GM19043 (cell line): Measurements from ENCODE around the gene ATP5F1A.
"Not testable (repeated sequence)": the region's sequence is repeated elsewhere in the genome, so short reads cannot be mapped to it uniquely, and the experiment has no call there.

ENCODE experiments used
- ATAC-seq: cut with Tn5 transposase; IDR thresholded peaks from one replicate; pipeline ENCODE4 v1.9.1; 2021; ENCODE audit warnings: low read depth; ENCODE audit not compliant: unreplicated experiment

ATP5F1A gene

GRCh38 chr18:46097801-46098615, at the start of gene ATP5F1A:
ATP5F1A (minus strand) TSS chr18:46098296; CDS start chr18:46098231, 65 bp downstream.
- ATAC-seq: peak; percentile 85

DNA sequence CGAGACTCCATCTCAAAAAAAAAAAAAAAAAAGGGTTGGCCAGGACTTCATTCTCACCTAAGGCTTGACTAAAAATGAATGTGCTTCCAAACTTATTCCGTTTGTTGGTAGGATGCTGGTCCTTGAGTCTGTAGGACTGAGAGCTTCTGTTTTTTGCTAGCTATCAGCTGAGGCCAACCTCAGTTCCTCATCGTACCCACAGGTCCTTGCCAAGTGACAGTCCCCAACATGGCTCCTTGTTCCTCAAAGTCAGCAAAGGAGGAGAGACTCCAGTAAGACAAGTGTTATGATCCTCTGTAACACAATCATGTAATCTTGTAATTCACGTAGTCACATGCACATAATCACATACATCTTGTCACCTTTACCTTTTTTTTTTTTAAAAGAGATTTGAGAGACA, 43.1 kb upstream of the ATP5F1A start:
- no peak for ATAC-seq

GRCh38 chr18:46140173-46140572, 42.1 kb upstream of the ATP5F1A start:
- ATAC-seq: no peak

GRCh38 chr18:46134920-46135675, 37.0 kb upstream of the ATP5F1A start:
- ATAC-seq: no peak

- no peak for ATAC-seq
These were observed 35.4 kb upstream of the ATP5F1A start for GRCh38 chr18:46133534-46133933.

DNA sequence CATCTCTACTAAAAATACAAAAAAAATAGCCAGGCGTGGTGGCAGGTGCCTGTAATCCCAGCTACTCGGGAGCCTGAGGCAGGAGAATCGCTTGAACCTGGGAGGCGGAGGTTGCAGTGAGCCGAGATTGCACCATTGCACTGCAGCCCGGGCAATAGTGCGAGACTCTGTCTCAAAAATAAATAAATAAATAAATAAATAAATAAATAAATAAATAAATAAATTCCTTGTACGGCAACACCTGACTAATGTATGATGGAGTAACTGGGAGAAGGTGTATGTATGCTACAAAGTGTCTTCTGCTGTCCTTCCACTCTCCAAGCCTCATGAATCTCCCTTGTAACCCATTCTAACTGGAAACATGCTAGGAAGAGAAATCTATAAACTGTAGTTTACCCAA, 32.5 kb upstream of the ATP5F1A start:
- not testable (repeated sequence) for ATAC-seq

DNA sequence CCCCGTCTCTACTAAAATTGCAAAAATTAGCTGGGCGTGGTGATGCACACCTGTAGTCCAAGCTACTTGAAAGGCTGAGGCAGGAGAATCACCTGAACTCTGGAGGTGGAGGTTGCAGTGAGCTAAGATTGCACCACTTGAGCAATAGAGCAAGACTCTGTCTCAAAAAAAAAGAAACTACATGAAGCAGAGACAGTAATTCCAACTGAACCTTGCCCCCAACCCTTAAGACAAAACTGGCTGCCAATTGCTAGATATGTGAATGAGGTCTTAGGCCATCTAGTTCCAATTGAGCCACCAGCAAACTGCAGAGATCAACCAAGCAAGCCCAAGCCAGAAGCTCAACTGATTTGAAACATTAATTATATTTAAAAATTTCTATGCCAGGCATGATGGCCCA, 32.0 kb upstream of the ATP5F1A start:
- ATAC-seq: no peak

GRCh38 chr18:46126625-46127024, 28.5 kb upstream of the ATP5F1A start:
- ATAC-seq: not testable (repeated sequence)

DNA sequence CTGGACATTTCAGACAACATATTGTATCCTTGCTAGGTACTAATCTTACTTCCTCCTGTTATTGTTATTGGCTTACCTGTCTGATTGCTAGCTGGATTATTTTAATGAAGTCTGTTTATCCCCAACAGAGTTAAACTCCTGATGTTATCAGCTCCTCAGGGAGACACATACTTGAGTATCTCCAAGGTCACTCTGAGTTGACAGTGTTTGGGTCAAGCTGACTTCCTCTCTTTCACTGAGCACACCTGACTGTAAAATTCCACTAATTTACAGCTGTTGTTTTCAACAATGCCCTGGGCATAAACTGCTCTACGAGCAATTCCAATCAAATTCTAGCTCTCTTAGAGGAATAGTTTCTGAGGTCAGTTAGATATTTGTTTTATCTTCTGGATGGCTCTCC, 15.7 kb upstream of the ATP5F1A start:
- no peak for ATAC-seq

DNA sequence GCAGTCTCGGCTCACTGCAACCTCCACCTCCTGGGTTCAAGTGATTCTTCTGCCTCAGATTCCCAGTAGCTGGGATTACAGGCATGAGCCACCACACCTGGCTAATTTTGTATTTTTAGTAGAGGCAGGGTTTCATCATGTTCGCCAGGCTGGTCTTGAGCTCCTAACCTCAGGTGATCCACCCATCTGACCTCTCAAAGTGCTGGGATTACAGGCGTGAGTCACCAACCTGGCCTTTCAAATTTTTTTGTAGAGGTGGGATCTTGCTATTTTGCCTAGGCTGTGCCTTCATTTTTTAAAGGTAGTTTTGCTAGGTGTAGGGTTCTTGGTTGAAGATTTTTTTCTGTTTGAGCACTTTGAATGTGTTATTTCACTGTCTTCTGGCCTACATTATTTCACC, 12.3 kb upstream of the ATP5F1A start:
- ATAC-seq: no peak

GRCh38 chr18:46109386-46109785, 11.3 kb upstream of the ATP5F1A start:
- no peak for ATAC-seq

DNA sequence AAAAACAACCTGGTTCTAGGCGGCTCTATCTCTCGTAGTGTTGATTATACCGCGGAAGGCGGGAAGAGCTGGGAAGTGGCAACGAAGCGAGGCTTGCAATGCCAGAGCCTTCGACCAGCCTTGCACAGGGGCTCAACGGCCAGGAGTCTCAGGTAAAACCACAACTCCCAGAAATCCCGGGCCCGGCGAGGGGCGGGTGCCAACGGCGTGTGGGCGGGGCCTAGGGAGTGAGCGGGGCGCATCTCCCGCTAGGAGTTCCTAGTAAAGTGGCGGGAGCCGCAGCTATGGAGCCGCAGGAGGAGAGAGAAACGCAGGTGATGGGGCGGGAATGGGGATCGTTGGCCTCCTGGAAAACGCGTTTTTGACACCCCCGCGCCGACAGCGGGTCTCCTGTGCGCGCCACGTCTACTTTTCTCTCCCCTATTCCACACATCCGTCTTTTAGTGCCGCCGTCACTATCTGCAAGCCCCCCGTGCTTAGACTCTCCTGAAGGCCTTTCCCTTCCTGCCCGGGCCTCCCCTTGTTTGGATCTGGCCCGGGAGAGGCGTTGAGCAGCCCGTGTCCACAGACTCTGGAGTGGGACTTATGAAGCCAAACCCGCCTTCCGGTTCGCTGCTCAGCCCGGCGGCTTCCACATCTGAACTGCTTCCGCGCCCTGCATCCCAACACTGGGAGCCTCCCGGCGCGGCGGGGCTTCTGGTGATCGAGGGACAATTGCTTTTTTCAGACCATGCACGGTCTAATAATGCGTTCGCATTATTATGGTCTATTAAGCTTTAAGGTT, 6.2 kb upstream of the ATP5F1A start, which contains the start of gene HAUS1:
HAUS1 (plus strand) TSS at position 258 of the 784 bp plus-strand sequence; CDS start at position 285, 27 bp downstream.
- ATAC-seq: peak; percentile 92

GRCh38 chr18:46099463-46099862, 1.4 kb upstream of the ATP5F1A start:
- ATAC-seq: no peak

DNA sequence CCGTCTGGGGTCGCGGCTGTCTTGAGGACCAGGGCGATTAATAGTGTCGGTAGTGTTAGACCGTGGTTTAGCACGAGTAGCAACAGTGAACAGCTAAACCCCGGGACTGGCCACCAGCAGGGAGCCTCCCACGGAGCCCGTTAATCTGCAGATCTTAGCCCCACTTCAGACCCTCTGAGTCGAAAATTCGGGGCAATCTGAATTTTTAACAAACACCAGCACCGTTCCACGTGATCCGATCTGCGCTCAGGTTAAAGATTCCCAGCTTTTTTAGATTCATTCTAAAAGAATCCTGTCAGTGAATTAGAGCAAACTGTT, 479 bp upstream of the ATP5F1A start:
- no peak for ATAC-seq

DNA sequence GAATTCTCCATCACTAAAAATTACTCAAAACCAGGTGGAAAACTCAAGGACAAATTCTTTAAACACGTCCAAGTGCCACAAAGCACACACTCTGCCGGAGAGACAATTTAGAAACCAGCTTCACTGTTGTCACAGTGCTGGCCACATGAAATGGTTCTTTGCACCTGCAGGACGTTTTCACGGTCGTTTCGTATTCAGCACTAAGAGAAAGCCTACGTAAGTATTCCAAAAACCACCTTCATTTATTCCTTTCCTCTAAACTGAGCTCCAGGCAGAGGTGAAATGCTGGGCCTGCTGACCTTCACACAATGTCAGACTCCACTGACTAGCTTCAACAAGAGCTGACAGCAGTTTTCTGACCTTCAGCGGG, 680 bp downstream of the ATP5F1A start:
- peak; percentile 8 for ATAC-seq

DNA sequence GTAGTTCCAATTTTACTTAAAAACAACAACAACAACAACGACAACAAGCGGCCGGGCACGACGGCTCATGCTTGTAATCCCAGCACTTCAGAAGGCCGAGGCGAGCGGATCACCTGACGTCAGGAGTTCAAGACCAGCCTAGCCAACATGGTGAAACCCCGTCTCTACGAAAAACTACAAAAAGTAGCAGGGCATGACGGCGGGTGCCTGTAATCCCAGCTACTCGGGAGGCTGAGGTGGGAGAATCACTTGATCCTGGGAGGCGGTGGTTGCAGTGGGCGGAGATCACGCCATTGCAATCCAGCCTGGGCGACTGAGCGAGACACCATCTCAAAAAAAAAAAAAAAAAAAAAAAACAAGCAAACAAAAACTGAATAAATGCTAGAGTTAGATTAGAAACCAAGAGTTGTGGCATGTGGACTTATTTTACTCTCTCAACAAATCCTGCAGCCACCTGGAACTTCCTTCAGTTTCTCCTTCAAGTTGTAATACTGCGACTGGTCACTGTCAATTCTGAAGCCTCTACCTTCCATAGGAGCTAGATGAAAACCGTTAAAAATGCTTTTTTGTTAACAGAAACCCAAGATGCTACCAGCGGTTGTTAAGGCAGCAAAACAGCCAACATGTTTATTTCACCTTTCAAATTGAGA, 1.3 kb downstream of the ATP5F1A start:
- no peak for ATAC-seq

DNA sequence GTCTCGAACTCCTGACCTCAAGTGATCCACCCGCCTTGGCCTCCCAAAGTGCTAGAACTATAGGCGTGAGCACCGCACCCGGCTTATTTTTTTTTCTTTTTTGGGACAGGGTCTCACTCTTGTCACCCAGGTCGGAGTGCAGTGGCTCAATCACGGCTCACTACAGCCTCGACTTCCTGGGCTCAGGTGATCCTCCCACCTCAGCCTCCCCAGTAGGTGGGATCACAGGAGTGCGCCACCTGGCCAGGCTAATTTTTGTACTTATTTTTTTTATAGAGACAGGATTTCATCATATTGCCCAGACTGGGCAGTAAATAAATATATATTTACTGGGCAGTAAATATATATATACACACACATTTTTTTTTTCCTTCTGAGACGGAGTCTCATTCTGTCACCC, 2.6 kb downstream of the ATP5F1A start:
- no peak for ATAC-seq

GRCh38 chr18:46088501-46088900, 9.6 kb downstream of the ATP5F1A start:
- not testable (repeated sequence) for ATAC-seq

DNA sequence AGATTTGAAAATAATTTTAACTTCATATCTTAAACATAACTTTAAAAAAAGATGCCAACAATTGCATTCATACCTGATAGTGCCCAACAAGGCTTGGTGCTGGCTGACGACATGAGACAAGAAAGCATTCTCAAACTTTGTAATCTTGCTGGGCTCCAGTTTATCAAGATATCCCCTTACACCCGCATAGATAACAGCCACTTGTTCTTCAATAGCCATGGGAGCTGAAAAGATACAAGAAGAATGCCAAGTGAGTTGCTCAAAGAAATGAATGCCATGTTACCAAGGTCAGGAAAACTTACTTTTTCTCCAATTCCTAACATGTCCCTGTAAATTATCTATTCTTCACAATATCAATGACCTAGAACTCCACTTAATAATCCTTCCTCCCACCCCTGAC, 13.7 kb downstream of the ATP5F1A start:
- ATAC-seq: no peak

DNA sequence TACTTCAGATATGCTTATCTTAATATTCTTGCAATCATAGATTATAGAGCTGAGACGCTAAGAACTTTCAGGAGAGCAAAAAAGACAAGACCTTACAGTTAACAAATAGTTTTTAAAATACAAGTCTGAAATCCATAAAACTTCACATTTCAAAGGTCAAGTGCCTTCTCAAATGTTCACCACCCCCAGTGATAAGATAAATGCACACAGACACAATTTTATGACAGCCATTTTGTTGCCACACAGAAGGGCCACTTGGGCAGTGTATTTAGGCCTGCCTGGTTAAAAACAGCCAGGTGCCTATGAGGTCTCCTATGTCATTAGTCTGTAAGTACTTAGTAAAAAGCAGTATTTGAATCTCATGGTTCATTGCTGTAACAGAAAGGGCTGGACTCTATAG, 17.9 kb downstream of the ATP5F1A start:
- no peak for ATAC-seq

GRCh38 chr18:46079336-46079735, 18.8 kb downstream of the ATP5F1A start:
- no peak for ATAC-seq
